Measurements from ENCODE around the gene HK3. TPM values are rescaled to one million over a fixed set of nuclear protein-coding genes. Genes with fewer than 3 reads are reported as not detected.

Gene HK3
- polyA plus RNA-seq, 1 donor from 2014 or later = 7.8 TPM

DNA sequence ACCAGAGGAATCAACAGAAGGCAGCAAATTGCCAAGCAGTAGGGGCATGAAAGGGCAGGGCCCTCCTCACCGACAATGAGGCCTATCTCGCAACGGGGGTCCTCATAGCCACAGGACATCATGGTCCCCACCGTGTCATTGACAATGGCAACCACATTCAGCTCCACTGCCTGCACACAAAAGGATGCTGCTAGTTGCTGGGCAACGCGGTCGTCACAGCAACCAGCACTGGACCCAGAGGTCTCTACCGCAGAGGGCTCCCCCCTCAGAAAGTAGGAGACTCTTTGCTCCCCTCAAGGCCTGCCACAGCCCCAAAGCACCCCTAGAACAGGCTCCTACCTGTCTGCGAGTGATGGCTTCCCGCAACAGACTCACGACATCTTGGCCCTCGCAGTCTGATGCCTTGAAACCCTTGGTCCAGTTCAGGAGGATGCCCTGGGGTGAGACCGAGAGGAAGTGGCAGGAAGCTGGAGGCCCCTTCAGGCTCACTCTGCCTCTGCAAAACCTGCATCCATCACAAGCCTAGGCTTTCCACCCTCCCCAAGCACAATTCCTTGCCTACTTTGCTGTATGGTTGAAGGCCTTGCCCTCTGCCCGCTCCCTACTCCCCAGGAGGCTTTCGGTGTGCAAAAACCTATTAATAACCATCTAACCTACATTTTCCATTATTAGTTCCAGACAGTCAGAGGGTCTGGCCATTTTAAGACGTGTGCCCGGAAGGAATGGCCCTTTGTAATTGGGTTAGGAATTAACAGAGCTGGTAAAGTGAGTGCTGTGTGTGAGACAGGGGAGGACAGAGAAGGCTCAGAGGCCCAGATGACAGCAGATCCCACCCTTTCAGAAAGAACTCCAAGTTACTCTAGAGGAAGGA, 15.2 kb downstream of the HK3 start:
- no peak overlapping the region for H3K4me2 ChIP-seq (ENCODE audit: low read length)
- H2AFZ ChIP-seq (ENCODE audit: low read depth, low read length) = no peak overlapping the region
- no peaks in the 10 kb centered on the region for H3K36me3 ChIP-seq (ENCODE audit: insufficient read depth, low read length)
- H3K27ac ChIP-seq (ENCODE audit: low read length) = peak overlapping the region; percentile 67
- TF ChIP-seq EZH2 (IDR thresholded peaks at IDR 0.05; ENCODE audit: borderline replicate concordance, insufficient read depth, low read length, poor library complexity, severe bottlenecking) (no peak), EP300 (conservative IDR thresholded peaks at IDR 0.05; ENCODE audit: poor library complexity, severe bottlenecking) (peak; percentile 50), POLR2AphosphoS5 (IDR thresholded peaks at IDR 0.05) (peak; percentile 70), SMC3 (conservative IDR thresholded peaks at IDR 0.05; ENCODE audit: poor library complexity) (no peak), TAF1 (IDR thresholded peaks at IDR 0.05; ENCODE audit: low read depth) (no peak), MXI1 (conservative IDR thresholded peaks at IDR 0.05; ENCODE audit: poor library complexity, severe bottlenecking) (peak; percentile 42), RAD21 (conservative IDR thresholded peaks at IDR 0.05) (no peak)
- TF ChIP-seq, protein P1, sequence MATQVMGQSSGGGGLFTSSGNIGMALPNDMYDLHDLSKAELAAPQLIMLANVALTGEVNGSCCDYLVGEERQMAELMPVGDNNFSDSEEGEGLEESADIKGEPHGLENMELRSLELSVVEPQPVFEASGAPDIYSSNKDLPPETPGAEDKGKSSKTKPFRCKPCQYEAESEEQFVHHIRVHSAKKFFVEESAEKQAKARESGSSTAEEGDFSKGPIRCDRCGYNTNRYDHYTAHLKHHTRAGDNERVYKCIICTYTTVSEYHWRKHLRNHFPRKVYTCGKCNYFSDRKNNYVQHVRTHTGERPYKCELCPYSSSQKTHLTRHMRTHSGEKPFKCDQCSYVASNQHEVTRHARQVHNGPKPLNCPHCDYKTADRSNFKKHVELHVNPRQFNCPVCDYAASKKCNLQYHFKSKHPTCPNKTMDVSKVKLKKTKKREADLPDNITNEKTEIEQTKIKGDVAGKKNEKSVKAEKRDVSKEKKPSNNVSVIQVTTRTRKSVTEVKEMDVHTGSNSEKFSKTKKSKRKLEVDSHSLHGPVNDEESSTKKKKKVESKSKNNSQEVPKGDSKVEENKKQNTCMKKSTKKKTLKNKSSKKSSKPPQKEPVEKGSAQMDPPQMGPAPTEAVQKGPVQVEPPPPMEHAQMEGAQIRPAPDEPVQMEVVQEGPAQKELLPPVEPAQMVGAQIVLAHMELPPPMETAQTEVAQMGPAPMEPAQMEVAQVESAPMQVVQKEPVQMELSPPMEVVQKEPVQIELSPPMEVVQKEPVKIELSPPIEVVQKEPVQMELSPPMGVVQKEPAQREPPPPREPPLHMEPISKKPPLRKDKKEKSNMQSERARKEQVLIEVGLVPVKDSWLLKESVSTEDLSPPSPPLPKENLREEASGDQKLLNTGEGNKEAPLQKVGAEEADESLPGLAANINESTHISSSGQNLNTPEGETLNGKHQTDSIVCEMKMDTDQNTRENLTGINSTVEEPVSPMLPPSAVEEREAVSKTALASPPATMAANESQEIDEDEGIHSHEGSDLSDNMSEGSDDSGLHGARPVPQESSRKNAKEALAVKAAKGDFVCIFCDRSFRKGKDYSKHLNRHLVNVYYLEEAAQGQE (IDR thresholded peaks at IDR 0.05; ENCODE audit: borderline replicate concordance) = peak; percentile 25
- TF ChIP-seq, protein P2, sequence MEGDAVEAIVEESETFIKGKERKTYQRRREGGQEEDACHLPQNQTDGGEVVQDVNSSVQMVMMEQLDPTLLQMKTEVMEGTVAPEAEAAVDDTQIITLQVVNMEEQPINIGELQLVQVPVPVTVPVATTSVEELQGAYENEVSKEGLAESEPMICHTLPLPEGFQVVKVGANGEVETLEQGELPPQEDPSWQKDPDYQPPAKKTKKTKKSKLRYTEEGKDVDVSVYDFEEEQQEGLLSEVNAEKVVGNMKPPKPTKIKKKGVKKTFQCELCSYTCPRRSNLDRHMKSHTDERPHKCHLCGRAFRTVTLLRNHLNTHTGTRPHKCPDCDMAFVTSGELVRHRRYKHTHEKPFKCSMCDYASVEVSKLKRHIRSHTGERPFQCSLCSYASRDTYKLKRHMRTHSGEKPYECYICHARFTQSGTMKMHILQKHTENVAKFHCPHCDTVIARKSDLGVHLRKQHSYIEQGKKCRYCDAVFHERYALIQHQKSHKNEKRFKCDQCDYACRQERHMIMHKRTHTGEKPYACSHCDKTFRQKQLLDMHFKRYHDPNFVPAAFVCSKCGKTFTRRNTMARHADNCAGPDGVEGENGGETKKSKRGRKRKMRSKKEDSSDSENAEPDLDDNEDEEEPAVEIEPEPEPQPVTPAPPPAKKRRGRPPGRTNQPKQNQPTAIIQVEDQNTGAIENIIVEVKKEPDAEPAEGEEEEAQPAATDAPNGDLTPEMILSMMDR (IDR thresholded peaks at IDR 0.05; ENCODE audit: poor library complexity, severe bottlenecking) = no peak
- H3K27me3 ChIP-seq (ENCODE audit: insufficient read depth, low read depth, low read length) = no peaks in the 10 kb centered on the region
- H3F3A ChIP-seq (ENCODE audit: insufficient read depth, low read length, poor library complexity, severe bottlenecking) = no peaks in the 10 kb centered on the region
- no peaks in the 10 kb centered on the region for H3K79me2 ChIP-seq (replicated peaks; ENCODE audit: insufficient read depth, low read length)
- H3K9me3 ChIP-seq (ENCODE audit: low read length) = no peaks in the 10 kb centered on the region
- H3K9ac ChIP-seq (ENCODE audit: low read length) = peak overlapping the region; percentile 42
- no peaks in the 10 kb centered on the region for H3K9me2 ChIP-seq (ENCODE audit: insufficient read depth, low read length)
- no peak overlapping the region for H3K4me3 ChIP-seq (ENCODE audit: low read length)
- H4K20me1 ChIP-seq (ENCODE audit: insufficient read depth) = no peaks in the 10 kb centered on the region

- Histone ChIP-seq H3K9ac (ENCODE audit: low read length) (no peak overlapping the region), H3K9me3 (ENCODE audit: low read length) (no peaks in the 10 kb centered on the region), H3K4me3 (ENCODE audit: low read length) (no peak overlapping the region), H2AFZ (ENCODE audit: low read depth, low read length) (no peak overlapping the region), H4K20me1 (ENCODE audit: insufficient read depth) (no peaks in the 10 kb centered on the region), H3F3A (ENCODE audit: insufficient read depth, low read length, poor library complexity, severe bottlenecking) (no peaks in the 10 kb centered on the region), H3K9me2 (ENCODE audit: insufficient read depth, low read length) (no peaks in the 10 kb centered on the region), H3K36me3 (ENCODE audit: insufficient read depth, low read length) (no peaks in the 10 kb centered on the region), H3K27ac (ENCODE audit: low read length) (no peak overlapping the region), H3K79me2 (replicated peaks; ENCODE audit: insufficient read depth, low read length) (no peaks in the 10 kb centered on the region), H3K27me3 (ENCODE audit: insufficient read depth, low read depth, low read length) (no peaks in the 10 kb centered on the region), H3K4me2 (ENCODE audit: low read length) (no peak overlapping the region)
- TF ChIP-seq, protein P1 (IDR thresholded peaks at IDR 0.05; ENCODE audit: borderline replicate concordance) = no peak
- no peak for TF ChIP-seq SMC3 (conservative IDR thresholded peaks at IDR 0.05; ENCODE audit: poor library complexity)
- TF ChIP-seq TAF1 (IDR thresholded peaks at IDR 0.05; ENCODE audit: low read depth) = no peak
- TF ChIP-seq MXI1 (conservative IDR thresholded peaks at IDR 0.05; ENCODE audit: poor library complexity, severe bottlenecking) = no peak
- TF ChIP-seq, protein P2 (IDR thresholded peaks at IDR 0.05; ENCODE audit: poor library complexity, severe bottlenecking) = no peak
- no peak for TF ChIP-seq EP300 (conservative IDR thresholded peaks at IDR 0.05; ENCODE audit: poor library complexity, severe bottlenecking)
- no peak for TF ChIP-seq RAD21 (conservative IDR thresholded peaks at IDR 0.05)
- no peak for TF ChIP-seq EZH2 (IDR thresholded peaks at IDR 0.05; ENCODE audit: borderline replicate concordance, insufficient read depth, low read length, poor library complexity, severe bottlenecking)
- TF ChIP-seq POLR2AphosphoS5 (IDR thresholded peaks at IDR 0.05) = no peak
Measured at GRCh38 chr5:176882567-176882903, 16.6 kb downstream of the HK3 start.

Data from neural cell (in vitro differentiated cells).